Adrenal gland (tissue), 5 donors: Measurements from ENCODE around the gene TTC23L.

Experiments used
- POLR2A ChIP-seq, 2 donors: fragments of 450-650 bp; IDR thresholded peaks; one replicate each; pipeline ENCODE4 v1.6.1; 2017; ENCODE audit warnings: antibody characterized with exemption in 2 of 2, mild to moderate bottlenecking in 2 of 2, moderate library complexity in 1 of 2
- TF ChIP-seq, protein P1 (sequence below), 6 experiments: fragments of 450-650 bp in 4 of 6; fragments of 200-600 bp in 2 of 6; sonication (generic) in 1 of 6; IDR thresholded peaks; 1 replicate in 5 of 6; 2 replicates in 1 of 6; pipeline versions ENCODE4 v1.5.1 to v1.8.0; 2016 to 2021; ENCODE audit warnings: antibody characterized with exemption in 6 of 6, mild to moderate bottlenecking in 2 of 6, moderate library complexity in 1 of 6
- donor health status: DM: no; HTN: no; CAD: no.

DNA sequence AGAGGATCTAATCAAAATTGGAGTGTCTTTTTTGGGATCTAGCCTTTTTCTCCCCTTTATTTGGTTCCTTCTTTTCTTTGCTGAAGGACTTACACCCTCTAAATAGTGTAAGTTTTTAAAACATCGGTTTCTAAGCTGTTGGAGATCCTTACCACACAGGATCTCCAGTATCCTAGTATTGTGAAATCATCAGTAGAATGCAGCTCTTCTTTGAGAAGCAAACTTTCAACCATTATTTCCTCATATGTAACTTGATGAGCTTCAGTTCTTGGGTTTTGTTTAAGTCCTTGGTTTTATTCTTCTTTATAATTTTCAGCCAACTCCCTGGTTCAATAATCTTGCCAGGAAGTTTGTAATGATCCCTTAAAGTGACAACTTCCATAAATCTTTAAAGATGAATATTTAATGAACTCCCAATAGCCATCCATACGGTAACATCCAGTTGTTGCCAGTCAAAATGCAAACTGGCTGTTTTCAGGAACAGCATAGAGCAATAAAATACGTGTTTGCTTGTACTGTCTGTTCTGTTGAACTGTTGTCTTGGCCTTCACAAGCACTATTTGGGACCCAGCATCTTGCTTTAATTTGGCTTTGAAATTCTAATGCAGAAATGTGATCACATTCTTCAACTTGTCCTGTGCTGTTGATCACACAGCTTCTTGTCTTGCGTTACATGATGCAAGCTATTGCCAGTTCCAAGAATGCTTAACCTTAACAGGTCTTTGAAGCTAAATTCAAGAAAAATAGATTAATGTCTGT, 34.8 kb upstream of the TTC23L start:
- no peak for TF ChIP-seq POLR2A (IDR thresholded peaks at IDR 0.05)
- TF ChIP-seq, protein P1, sequence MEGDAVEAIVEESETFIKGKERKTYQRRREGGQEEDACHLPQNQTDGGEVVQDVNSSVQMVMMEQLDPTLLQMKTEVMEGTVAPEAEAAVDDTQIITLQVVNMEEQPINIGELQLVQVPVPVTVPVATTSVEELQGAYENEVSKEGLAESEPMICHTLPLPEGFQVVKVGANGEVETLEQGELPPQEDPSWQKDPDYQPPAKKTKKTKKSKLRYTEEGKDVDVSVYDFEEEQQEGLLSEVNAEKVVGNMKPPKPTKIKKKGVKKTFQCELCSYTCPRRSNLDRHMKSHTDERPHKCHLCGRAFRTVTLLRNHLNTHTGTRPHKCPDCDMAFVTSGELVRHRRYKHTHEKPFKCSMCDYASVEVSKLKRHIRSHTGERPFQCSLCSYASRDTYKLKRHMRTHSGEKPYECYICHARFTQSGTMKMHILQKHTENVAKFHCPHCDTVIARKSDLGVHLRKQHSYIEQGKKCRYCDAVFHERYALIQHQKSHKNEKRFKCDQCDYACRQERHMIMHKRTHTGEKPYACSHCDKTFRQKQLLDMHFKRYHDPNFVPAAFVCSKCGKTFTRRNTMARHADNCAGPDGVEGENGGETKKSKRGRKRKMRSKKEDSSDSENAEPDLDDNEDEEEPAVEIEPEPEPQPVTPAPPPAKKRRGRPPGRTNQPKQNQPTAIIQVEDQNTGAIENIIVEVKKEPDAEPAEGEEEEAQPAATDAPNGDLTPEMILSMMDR (IDR thresholded peaks at IDR 0.05): no peak
